Measurements from ENCODE around the gene ARL4A.

GRCh38 chr7:12732428-12732827, 45.0 kb downstream of the ARL4A start:
- TF ChIP-seq CTCF (IDR thresholded peaks at IDR 0.05) (no peak), EP300 (IDR thresholded peaks at IDR 0.05) (no peak)
